ENCODE results near the gene GZF1.

DNA sequence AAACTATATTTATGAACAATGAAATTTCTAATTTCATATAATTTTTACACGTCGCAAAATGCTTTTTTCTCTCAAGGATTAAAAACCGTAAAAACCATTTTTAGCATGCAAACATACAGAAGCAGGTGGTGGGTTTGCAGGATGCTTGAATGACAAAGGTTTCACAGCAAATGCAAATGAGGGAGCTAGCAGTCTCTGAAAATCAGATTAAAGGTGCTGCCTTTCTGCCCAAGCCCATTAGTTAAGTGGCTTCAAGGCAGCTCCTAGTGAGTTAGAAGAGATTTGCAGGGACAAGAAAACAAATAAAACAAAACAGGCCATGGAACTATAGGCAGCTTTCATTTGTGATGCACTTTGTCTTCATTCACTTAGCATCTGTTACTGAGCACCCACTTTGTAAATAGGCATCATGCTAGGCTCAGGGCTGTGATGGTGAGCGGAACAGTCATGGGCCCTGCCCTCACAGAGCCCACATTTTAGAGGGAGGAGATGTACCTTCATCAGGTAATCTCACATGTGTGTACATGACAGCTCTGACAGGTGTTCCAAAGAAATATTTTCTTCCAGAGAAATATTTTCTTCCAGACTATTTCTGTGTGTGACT is 29.8 kb downstream of the GZF1 start:
- TF ChIP-seq CTCF (IDR thresholded peaks at IDR 0.05) = no peak
- no peak for TF ChIP-seq POLR2A (IDR thresholded peaks at IDR 0.05)

Data from ovary (tissue), 3 donors.